Neural cell (in vitro differentiated cells): Measurements from ENCODE around the gene CRLF1. TPM values are rescaled to one million over a fixed set of nuclear protein-coding genes. Genes with fewer than 3 reads are reported as not detected.

Source experiments
- H2AFZ ChIP-seq: fragments of 200-600, 300-800 bp; sonication (generic), shearing (Covaris generic); 2 replicates; pipeline ENCODE4 v1.6.0; 2014; ENCODE audit warnings: low read depth, mild to moderate bottlenecking, antibody characterized with exemption, low read length, moderate library complexity
- H3F3A ChIP-seq: fragments of 200-600 bp; shearing (Covaris generic); 2 replicates; pipeline ENCODE4 v1.6.1; 2016; ENCODE audit warnings: mild to moderate bottlenecking, moderate library complexity, mixed read lengths, antibody characterized with exemption, low read length; ENCODE audit not compliant: insufficient read depth, poor library complexity, severe bottlenecking
- H3K27ac ChIP-seq: fragments of 200-600, 300-800 bp; sonication (generic), shearing (Covaris generic); 2 replicates; pipeline ENCODE4 v1.5.1; 2014; ENCODE audit warnings: mild to moderate bottlenecking, low read length, moderate library complexity
- H3K27me3 ChIP-seq: fragments of 300-800, 200-600 bp; sonication (generic), shearing (Covaris generic); 2 replicates; pipeline ENCODE4 v1.6.0; 2014; ENCODE audit warnings: mild to moderate bottlenecking, low read depth, low read length, moderate library complexity; ENCODE audit not compliant: insufficient read depth
- H3K36me3 ChIP-seq: fragments of 300-800, 200-600 bp; sonication (generic), shearing (Covaris generic); 2 replicates; pipeline ENCODE4 v1.5.1; 2014; ENCODE audit warnings: mild to moderate bottlenecking, antibody characterized with exemption, low read length, moderate library complexity; ENCODE audit not compliant: insufficient read depth
- H3K4me2 ChIP-seq: fragments of 300-800, 200-600 bp; sonication (generic), shearing (Covaris generic); 2 replicates; pipeline ENCODE4 v1.6.0; 2014; ENCODE audit warnings: mild to moderate bottlenecking, low read length
- H3K4me3 ChIP-seq: fragments of 300-800, 200-600 bp; sonication (generic), shearing (Covaris generic); 2 replicates; pipeline ENCODE4 v1.5.1; 2014; ENCODE audit warnings: mild to moderate bottlenecking, low read length, moderate library complexity
- H3K79me2 ChIP-seq: fragments of 200-600 bp; shearing (Covaris generic); replicated peaks from 2 replicates; pipeline ENCODE4 v1.6.0; 2014; ENCODE audit warnings: mild to moderate bottlenecking, low read length, moderate library complexity; ENCODE audit not compliant: insufficient read depth
- H3K9ac ChIP-seq: fragments of 300-800, 200-600 bp; sonication (generic), shearing (Covaris generic); 2 replicates; pipeline ENCODE4 v1.6.1; 2016; ENCODE audit warnings: mild to moderate bottlenecking, low read length, mixed read lengths
- H3K9me2 ChIP-seq: fragments of 200-600 bp; shearing (Covaris generic); 2 replicates; pipeline ENCODE4 v1.6.1; 2016; ENCODE audit warnings: mild to moderate bottlenecking, low read length, mixed read lengths; ENCODE audit not compliant: insufficient read depth
- H3K9me3 ChIP-seq: fragments of 200-600, 300-800 bp; sonication (generic), shearing (Covaris generic); 2 replicates; pipeline ENCODE4 v1.6.1; 2016; ENCODE audit warnings: mild to moderate bottlenecking, mixed run types, low read length, moderate library complexity, mixed read lengths
- H4K20me1 ChIP-seq: fragments of 200-600 bp; shearing (Covaris generic); 2 replicates; pipeline ENCODE4 v1.6.1; 2016; ENCODE audit warnings: mild to moderate bottlenecking, mixed run types; ENCODE audit not compliant: insufficient read depth
- CTCF ChIP-seq: fragments of 450-650 bp; IDR thresholded peaks from 2 replicates; pipeline ENCODE4 v1.5.1; 2014; ENCODE audit warnings: antibody characterized with exemption, mild to moderate bottlenecking, moderate library complexity; ENCODE audit not compliant: poor library complexity, severe bottlenecking
- EP300 ChIP-seq: fragments of 450-650 bp; conservative IDR thresholded peaks from 2 replicates; pipeline ENCODE4 v1.6.1; 2014; ENCODE audit warnings: antibody characterized with exemption, mild to moderate bottlenecking, moderate library complexity; ENCODE audit not compliant: poor library complexity, severe bottlenecking
- EZH2 ChIP-seq: fragments of 200-600, 300-800 bp; shearing (Covaris generic), sonication (generic); IDR thresholded peaks from 2 replicates; pipeline ENCODE4 v1.6.1; 2014; ENCODE audit warnings: antibody characterized with exemption, low read length, borderline replicate concordance, mild to moderate bottlenecking; ENCODE audit not compliant: insufficient read depth, poor library complexity, severe bottlenecking
- MXI1 ChIP-seq: fragments of 450-650 bp; conservative IDR thresholded peaks from 2 replicates; pipeline ENCODE4 v1.6.1; 2014; ENCODE audit warnings: antibody characterized with exemption, mild to moderate bottlenecking; ENCODE audit not compliant: poor library complexity, severe bottlenecking
- POLR2AphosphoS5 ChIP-seq: IDR thresholded peaks from 2 replicates; pipeline ENCODE4 v1.6.1; 2012
- RAD21 ChIP-seq: fragments of 450-650 bp; conservative IDR thresholded peaks from 2 replicates; pipeline ENCODE4 v1.6.1; 2014; ENCODE audit warnings: antibody characterized with exemption, mild to moderate bottlenecking, moderate library complexity
- SMC3 ChIP-seq: fragments of 450-650 bp; conservative IDR thresholded peaks from 2 replicates; pipeline ENCODE4 v1.6.1; 2014; ENCODE audit warnings: antibody characterized with exemption, mild to moderate bottlenecking, moderate library complexity; ENCODE audit not compliant: poor library complexity
- TAF1 ChIP-seq: IDR thresholded peaks from 2 replicates; pipeline ENCODE4 v1.6.1; 2012; ENCODE audit warnings: low read depth
- polyA plus RNA-seq: library from polyadenylated mRNA; depleted of rRNA; stranded (reverse); fragments of >200 nt; gene quantifications from 2 replicates; pipeline ENCODE4 v1.2.3, GENCODE V29; 2014
- TF ChIP-seq, protein P1 (sequence below): IDR thresholded peaks from 2 replicates; pipeline ENCODE4 v1.6.1; 2012; ENCODE audit warnings: borderline replicate concordance

Gene CRLF1
- polyA plus RNA-seq, 1 donor from 2014 or later: 14.2 TPM

DNA sequence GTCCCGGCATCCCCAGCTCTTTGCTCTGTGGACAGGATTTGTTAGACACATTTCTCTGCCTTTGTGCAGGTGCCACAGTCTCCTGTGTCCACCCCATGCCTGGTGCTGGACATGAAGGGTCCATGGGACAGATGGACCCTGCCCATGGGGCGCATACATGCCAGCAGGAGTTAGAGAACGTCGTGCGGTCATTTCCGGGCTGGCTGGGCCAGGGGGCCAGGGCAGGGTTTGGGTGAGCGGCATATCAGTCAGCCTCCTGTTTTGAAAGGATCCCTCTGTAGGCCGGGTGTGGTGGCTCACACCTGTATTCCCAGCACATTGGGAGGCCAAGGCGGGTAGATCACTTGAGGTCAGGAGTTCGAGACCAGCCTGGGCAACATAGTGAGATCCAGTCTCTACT lies 41.2 kb upstream of the CRLF1 start:
- Histone ChIP-seq H3K9me2 (no peaks in the 10 kb centered on the region), H3K27me3 (no peaks in the 10 kb centered on the region), H2AFZ (no peak overlapping the region), H3K4me3 (peak overlapping the region; percentile 36), H3K79me2 (no peaks in the 10 kb centered on the region), H3K4me2 (no peak overlapping the region), H3K9ac (peak overlapping the region; percentile 51), H3K36me3 (no peaks in the 10 kb centered on the region), H3K27ac (peak overlapping the region; percentile 87), H4K20me1 (no peaks in the 10 kb centered on the region), H3F3A (no peaks in the 10 kb centered on the region), H3K9me3 (no peaks in the 10 kb centered on the region)
- TF ChIP-seq, protein P1, sequence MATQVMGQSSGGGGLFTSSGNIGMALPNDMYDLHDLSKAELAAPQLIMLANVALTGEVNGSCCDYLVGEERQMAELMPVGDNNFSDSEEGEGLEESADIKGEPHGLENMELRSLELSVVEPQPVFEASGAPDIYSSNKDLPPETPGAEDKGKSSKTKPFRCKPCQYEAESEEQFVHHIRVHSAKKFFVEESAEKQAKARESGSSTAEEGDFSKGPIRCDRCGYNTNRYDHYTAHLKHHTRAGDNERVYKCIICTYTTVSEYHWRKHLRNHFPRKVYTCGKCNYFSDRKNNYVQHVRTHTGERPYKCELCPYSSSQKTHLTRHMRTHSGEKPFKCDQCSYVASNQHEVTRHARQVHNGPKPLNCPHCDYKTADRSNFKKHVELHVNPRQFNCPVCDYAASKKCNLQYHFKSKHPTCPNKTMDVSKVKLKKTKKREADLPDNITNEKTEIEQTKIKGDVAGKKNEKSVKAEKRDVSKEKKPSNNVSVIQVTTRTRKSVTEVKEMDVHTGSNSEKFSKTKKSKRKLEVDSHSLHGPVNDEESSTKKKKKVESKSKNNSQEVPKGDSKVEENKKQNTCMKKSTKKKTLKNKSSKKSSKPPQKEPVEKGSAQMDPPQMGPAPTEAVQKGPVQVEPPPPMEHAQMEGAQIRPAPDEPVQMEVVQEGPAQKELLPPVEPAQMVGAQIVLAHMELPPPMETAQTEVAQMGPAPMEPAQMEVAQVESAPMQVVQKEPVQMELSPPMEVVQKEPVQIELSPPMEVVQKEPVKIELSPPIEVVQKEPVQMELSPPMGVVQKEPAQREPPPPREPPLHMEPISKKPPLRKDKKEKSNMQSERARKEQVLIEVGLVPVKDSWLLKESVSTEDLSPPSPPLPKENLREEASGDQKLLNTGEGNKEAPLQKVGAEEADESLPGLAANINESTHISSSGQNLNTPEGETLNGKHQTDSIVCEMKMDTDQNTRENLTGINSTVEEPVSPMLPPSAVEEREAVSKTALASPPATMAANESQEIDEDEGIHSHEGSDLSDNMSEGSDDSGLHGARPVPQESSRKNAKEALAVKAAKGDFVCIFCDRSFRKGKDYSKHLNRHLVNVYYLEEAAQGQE: no peak
- TF ChIP-seq EZH2 (no peak), RAD21 (no peak), SMC3 (no peak), EP300 (no peak), TAF1 (no peak), MXI1 (no peak), CTCF (no peak), POLR2AphosphoS5 (no peak)

GRCh38 chr19:18647371-18647767 lies 40.8 kb upstream of the CRLF1 start:
- H3K79me2 ChIP-seq: no peaks in the 10 kb centered on the region
- no peaks in the 10 kb centered on the region for H3K9me2 ChIP-seq
- H3F3A ChIP-seq: no peaks in the 10 kb centered on the region
- H3K36me3 ChIP-seq: no peaks in the 10 kb centered on the region
- TF ChIP-seq EP300 (no peak), RAD21 (no peak), SMC3 (no peak), MXI1 (no peak)
- TF ChIP-seq, protein P1: no peak
- H3K27ac ChIP-seq: peak overlapping the region; percentile 87
- no peak overlapping the region for H3K4me2 ChIP-seq
- no peak overlapping the region for H2AFZ ChIP-seq
- no peaks in the 10 kb centered on the region for H3K9me3 ChIP-seq
- H3K4me3 ChIP-seq: peak overlapping the region; percentile 36
- peak overlapping the region; percentile 51 for H3K9ac ChIP-seq
- no peaks in the 10 kb centered on the region for H4K20me1 ChIP-seq
- no peaks in the 10 kb centered on the region for H3K27me3 ChIP-seq
